BJ (cell line): ENCODE results near the gene RANBP3. TPM values are rescaled to one million over a fixed set of nuclear protein-coding genes. Genes with fewer than 3 reads are reported as not detected.

Source experiments
- CTCF ChIA-PET: fragments of 350-600 bp; formaldehyde crosslinking; extraction: SDS; loops from one replicate; lab custom pipeline; 2021; ENCODE audit warnings: antibody characterized with exemption, inconsistent platforms; lab: Yijun Ruan, JAX
- POLR2A ChIA-PET: fragments of 300-600 bp; sonication (Branson Sonifier 250); formaldehyde crosslinking; extraction: SDS; loops from one replicate; lab custom pipeline; 2021; ENCODE audit warnings: antibody characterized with exemption; lab: Charles Lee
- DNase-seq: peaks from one replicate; pipeline ENCODE4 v3.0.0-alpha.2; 2011; ENCODE audit warnings: low read depth
- H3K27me3 ChIP-seq: 2 replicates; pipeline ENCODE4 v1.6.0; 2011; ENCODE audit warnings: low read length; ENCODE audit not compliant: control insufficient read depth, insufficient read depth
- H3K36me3 ChIP-seq: 2 replicates; pipeline ENCODE4 v1.5.1; 2011; ENCODE audit warnings: low read length; ENCODE audit not compliant: control insufficient read depth, insufficient read depth
- H3K4me3 ChIP-seq: 2 replicates; pipeline ENCODE4 v1.5.1; 2011; ENCODE audit warnings: low read depth, mild to moderate bottlenecking, control low read depth, low read length
- polyA plus RNA-seq: library from polyadenylated mRNA; depleted of rRNA; stranded (reverse); fragments of >200 nt; gene quantifications from 2 replicates; pipeline ENCODE4 v1.2.3, GENCODE V29; 2011
- TF ChIP-seq, protein P1 (sequence below): IDR thresholded peaks from 2 replicates; pipeline ENCODE4 v1.5.1; 2011; ENCODE audit warnings: low read depth, mild to moderate bottlenecking, control low read depth, inconsistent platforms, low read length, moderate library complexity; ENCODE audit not compliant: insufficient read depth

Gene RANBP3
- polyA plus RNA-seq, 1 experiment: 68.6 TPM

- Histone ChIP-seq H3K4me3 (no peak overlapping the region), H3K27me3 (peaks cover 5% of the 10 kb centered on the region), H3K36me3 (no peaks in the 10 kb centered on the region)
- TF ChIP-seq, protein P1, sequence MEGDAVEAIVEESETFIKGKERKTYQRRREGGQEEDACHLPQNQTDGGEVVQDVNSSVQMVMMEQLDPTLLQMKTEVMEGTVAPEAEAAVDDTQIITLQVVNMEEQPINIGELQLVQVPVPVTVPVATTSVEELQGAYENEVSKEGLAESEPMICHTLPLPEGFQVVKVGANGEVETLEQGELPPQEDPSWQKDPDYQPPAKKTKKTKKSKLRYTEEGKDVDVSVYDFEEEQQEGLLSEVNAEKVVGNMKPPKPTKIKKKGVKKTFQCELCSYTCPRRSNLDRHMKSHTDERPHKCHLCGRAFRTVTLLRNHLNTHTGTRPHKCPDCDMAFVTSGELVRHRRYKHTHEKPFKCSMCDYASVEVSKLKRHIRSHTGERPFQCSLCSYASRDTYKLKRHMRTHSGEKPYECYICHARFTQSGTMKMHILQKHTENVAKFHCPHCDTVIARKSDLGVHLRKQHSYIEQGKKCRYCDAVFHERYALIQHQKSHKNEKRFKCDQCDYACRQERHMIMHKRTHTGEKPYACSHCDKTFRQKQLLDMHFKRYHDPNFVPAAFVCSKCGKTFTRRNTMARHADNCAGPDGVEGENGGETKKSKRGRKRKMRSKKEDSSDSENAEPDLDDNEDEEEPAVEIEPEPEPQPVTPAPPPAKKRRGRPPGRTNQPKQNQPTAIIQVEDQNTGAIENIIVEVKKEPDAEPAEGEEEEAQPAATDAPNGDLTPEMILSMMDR: no peak
- no peak for DNase-seq
- CTCF ChIA-PET: interaction anchor here (0.9 to 4.3 kb wide), 2 partner anchors 11 to 78 kb away, joined by 3 to 23 read pairs; no protein-coding TSS in a partner anchor
- POLR2A ChIA-PET: no interaction called here
Measured at GRCh38 chr19:5882421-5882968, 95.4 kb downstream of the RANBP3 start.

- ChIA-PET CTCF (interaction anchor here (0.9 to 4.3 kb wide), 3 partner anchors 12 to 140 kb away, joined by 3 to 23 read pairs (median 3); no protein-coding TSS in a partner anchor), POLR2A (no interaction called here)
- Histone ChIP-seq H3K4me3 (no peak overlapping the region), H3K27me3 (peaks cover 5% of the 10 kb centered on the region), H3K36me3 (no peaks in the 10 kb centered on the region)
- DNase-seq: no peak
- TF ChIP-seq, protein P1: no peak
Measured at GRCh38 chr19:5881543-5882299, 96.2 kb downstream of the RANBP3 start.

DNA sequence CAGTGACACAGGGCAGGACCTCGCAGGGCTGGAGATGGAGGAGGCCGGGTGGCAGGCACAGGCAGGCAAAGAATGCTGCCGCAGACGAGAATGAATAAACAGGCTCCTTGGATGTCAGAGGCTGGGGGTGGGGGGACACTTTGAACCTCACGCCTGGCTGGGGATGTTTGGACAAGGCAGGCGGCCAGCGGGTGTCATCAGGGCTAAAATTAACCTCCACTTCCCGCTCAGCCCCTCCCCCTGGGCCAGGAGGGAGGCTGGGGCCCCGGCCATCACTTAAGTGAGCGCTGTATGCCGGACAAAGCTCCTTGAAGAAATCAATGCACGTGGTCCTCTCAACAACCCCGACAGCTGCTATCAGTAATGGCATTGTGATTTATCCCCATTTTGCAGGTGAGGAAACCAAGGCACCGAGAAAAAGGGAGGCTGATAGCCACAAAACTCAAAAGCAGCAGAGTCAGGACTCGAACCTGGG, 97.3 kb downstream of the RANBP3 start:
- Histone ChIP-seq H3K4me3 (no peak overlapping the region), H3K27me3 (peaks cover 3% of the 10 kb centered on the region), H3K36me3 (no peaks in the 10 kb centered on the region)
- ChIA-PET CTCF (interaction anchor here (0.7 to 4.3 kb wide), 3 partner anchors 35 to 141 kb away, joined by 3 to 23 read pairs (median 4); no protein-coding TSS in a partner anchor), POLR2A (interaction anchor here (0.5 kb wide), 1 partner anchor 92 kb away, joined by 4 read pairs; no protein-coding TSS in a partner anchor)
- DNase-seq: no peak
- TF ChIP-seq, protein P1: no peak

DNA sequence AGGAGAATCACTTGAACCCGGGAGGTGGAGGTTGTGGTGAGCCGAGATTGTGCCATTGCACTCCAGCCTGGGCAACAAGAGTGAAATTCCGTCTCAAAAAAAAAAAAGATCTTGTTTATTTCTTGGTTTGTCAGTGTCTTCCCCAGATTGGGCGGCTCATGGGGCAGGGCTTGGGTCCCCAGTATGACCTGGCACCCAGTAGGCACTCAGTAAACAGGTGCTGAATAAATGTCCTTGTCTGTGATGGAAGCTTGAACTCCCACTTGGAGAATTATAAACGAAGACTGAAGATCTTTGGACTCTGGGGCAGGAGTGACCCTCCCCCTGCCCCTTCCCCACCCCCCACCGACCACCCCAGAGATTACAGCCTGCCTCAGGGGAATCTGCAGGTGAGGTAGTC, 97.7 kb downstream of the RANBP3 start:
- Histone ChIP-seq H3K4me3 (no peak overlapping the region), H3K36me3 (no peaks in the 10 kb centered on the region), H3K27me3 (peaks cover 3% of the 10 kb centered on the region)
- DNase-seq: no peak
- ChIA-PET CTCF (interaction anchor here (0.7 to 4.3 kb wide), 3 partner anchors 35 to 142 kb away, joined by 3 to 23 read pairs (median 4); no protein-coding TSS in a partner anchor), POLR2A (no interaction called here)
- TF ChIP-seq, protein P1: no peak

- ChIA-PET POLR2A (no interaction called here), CTCF (interaction anchor here (1.4 kb wide), 1 partner anchor 13 kb away, joined by 4 read pairs; no protein-coding TSS in a partner anchor)
- Histone ChIP-seq H3K4me3 (no peak overlapping the region), H3K36me3 (no peaks in the 10 kb centered on the region), H3K27me3 (peaks cover 3% of the 10 kb centered on the region)
- TF ChIP-seq, protein P1: no peak
- no peak for DNase-seq
Measured at GRCh38 chr19:5877882-5878281, 100.1 kb downstream of the RANBP3 start.
